Measurements from ENCODE around the gene ELAC2.

ELAC2 gene

GRCh38 chr17:13010959-13011358 lies 6.9 kb downstream of the ELAC2 start:
- Histone ChIP-seq H3K9me3 (ENCODE audit: control insufficient read depth, insufficient read depth, low read length) (no peaks in the 10 kb centered on the region), H3K9ac (ENCODE audit: low read depth, low read length) (no peak overlapping the region), H3K4me3 (ENCODE audit: low read depth, low read length) (no peak overlapping the region), H3K36me3 (ENCODE audit: control insufficient read depth, insufficient read depth, low read length) (peaks cover 54% of the 10 kb centered on the region), H3K4me1 (ENCODE audit: control insufficient read depth, insufficient read depth, low read length) (no peaks in the 10 kb centered on the region), H3K27me3 (ENCODE audit: control insufficient read depth, insufficient read depth, low read length) (no peaks in the 10 kb centered on the region)

GRCh38 chr17:13008461-13008860 lies 9.4 kb downstream of the ELAC2 start:
- peaks cover 54% of the 10 kb centered on the region for H3K36me3 ChIP-seq (ENCODE audit: control insufficient read depth, insufficient read depth, low read length)
- no peaks in the 10 kb centered on the region for H3K9me3 ChIP-seq (ENCODE audit: control insufficient read depth, insufficient read depth, low read length)
- no peak overlapping the region for H3K4me3 ChIP-seq (ENCODE audit: low read depth, low read length)
- H3K9ac ChIP-seq (ENCODE audit: low read depth, low read length): no peak overlapping the region
- H3K27me3 ChIP-seq (ENCODE audit: control insufficient read depth, insufficient read depth, low read length): no peaks in the 10 kb centered on the region
- H3K4me1 ChIP-seq (ENCODE audit: control insufficient read depth, insufficient read depth, low read length): no peaks in the 10 kb centered on the region

- no peaks in the 10 kb centered on the region for H3K27me3 ChIP-seq (ENCODE audit: control insufficient read depth, insufficient read depth, low read length)
- H3K4me3 ChIP-seq (ENCODE audit: low read depth, low read length): no peak overlapping the region
- no peaks in the 10 kb centered on the region for H3K9me3 ChIP-seq (ENCODE audit: control insufficient read depth, insufficient read depth, low read length)
- peaks cover 53% of the 10 kb centered on the region for H3K36me3 ChIP-seq (ENCODE audit: control insufficient read depth, insufficient read depth, low read length)
- H3K9ac ChIP-seq (ENCODE audit: low read depth, low read length): no peak overlapping the region
- no peaks in the 10 kb centered on the region for H3K4me1 ChIP-seq (ENCODE audit: control insufficient read depth, insufficient read depth, low read length)
These were observed 12.3 kb downstream of the ELAC2 start for GRCh38 chr17:13005530-13005929.

- peaks cover 54% of the 10 kb centered on the region for H3K36me3 ChIP-seq (ENCODE audit: control insufficient read depth, insufficient read depth, low read length)
- no peaks in the 10 kb centered on the region for H3K4me1 ChIP-seq (ENCODE audit: control insufficient read depth, insufficient read depth, low read length)
- no peaks in the 10 kb centered on the region for H3K27me3 ChIP-seq (ENCODE audit: control insufficient read depth, insufficient read depth, low read length)
- no peak overlapping the region for H3K9ac ChIP-seq (ENCODE audit: low read depth, low read length)
- no peaks in the 10 kb centered on the region for H3K9me3 ChIP-seq (ENCODE audit: control insufficient read depth, insufficient read depth, low read length)
- H3K4me3 ChIP-seq (ENCODE audit: low read depth, low read length): no peak overlapping the region
These were observed 13.5 kb downstream of the ELAC2 start for GRCh38 chr17:13004336-13004735.

GRCh38 chr17:13003927-13004326 lies 13.9 kb downstream of the ELAC2 start:
- Histone ChIP-seq H3K36me3 (ENCODE audit: control insufficient read depth, insufficient read depth, low read length) (peaks cover 58% of the 10 kb centered on the region), H3K27me3 (ENCODE audit: control insufficient read depth, insufficient read depth, low read length) (no peaks in the 10 kb centered on the region), H3K4me1 (ENCODE audit: control insufficient read depth, insufficient read depth, low read length) (no peaks in the 10 kb centered on the region), H3K9ac (ENCODE audit: low read depth, low read length) (no peak overlapping the region), H3K9me3 (ENCODE audit: control insufficient read depth, insufficient read depth, low read length) (no peaks in the 10 kb centered on the region), H3K4me3 (ENCODE audit: low read depth, low read length) (no peak overlapping the region)

- no peaks in the 10 kb centered on the region for H3K27me3 ChIP-seq (ENCODE audit: control insufficient read depth, insufficient read depth, low read length)
- no peaks in the 10 kb centered on the region for H3K9me3 ChIP-seq (ENCODE audit: control insufficient read depth, insufficient read depth, low read length)
- no peak overlapping the region for H3K4me3 ChIP-seq (ENCODE audit: low read depth, low read length)
- H3K36me3 ChIP-seq (ENCODE audit: control insufficient read depth, insufficient read depth, low read length): peaks cover 59% of the 10 kb centered on the region
- H3K4me1 ChIP-seq (ENCODE audit: control insufficient read depth, insufficient read depth, low read length): no peaks in the 10 kb centered on the region
- H3K9ac ChIP-seq (ENCODE audit: low read depth, low read length): no peak overlapping the region
These were observed 14.4 kb downstream of the ELAC2 start for GRCh38 chr17:13003454-13003851.

- no peaks in the 10 kb centered on the region for H3K9me3 ChIP-seq (ENCODE audit: control insufficient read depth, insufficient read depth, low read length)
- H3K27me3 ChIP-seq (ENCODE audit: control insufficient read depth, insufficient read depth, low read length): no peaks in the 10 kb centered on the region
- no peak overlapping the region for H3K4me3 ChIP-seq (ENCODE audit: low read depth, low read length)
- no peaks in the 10 kb centered on the region for H3K4me1 ChIP-seq (ENCODE audit: control insufficient read depth, insufficient read depth, low read length)
- peaks cover 59% of the 10 kb centered on the region for H3K36me3 ChIP-seq (ENCODE audit: control insufficient read depth, insufficient read depth, low read length)
- H3K9ac ChIP-seq (ENCODE audit: low read depth, low read length): no peak overlapping the region
These were observed 14.9 kb downstream of the ELAC2 start for GRCh38 chr17:13002761-13003453.

GRCh38 chr17:13001991-13002615 lies 15.7 kb downstream of the ELAC2 start:
- H3K36me3 ChIP-seq (ENCODE audit: control insufficient read depth, insufficient read depth, low read length): peaks cover 61% of the 10 kb centered on the region

GRCh38 chr17:13000561-13000960 lies 17.3 kb downstream of the ELAC2 start:
- Histone ChIP-seq H3K4me1 (ENCODE audit: control insufficient read depth, insufficient read depth, low read length) (no peaks in the 10 kb centered on the region), H3K9ac (ENCODE audit: low read depth, low read length) (no peak overlapping the region), H3K9me3 (ENCODE audit: control insufficient read depth, insufficient read depth, low read length) (no peaks in the 10 kb centered on the region), H3K4me3 (ENCODE audit: low read depth, low read length) (no peak overlapping the region), H3K36me3 (ENCODE audit: control insufficient read depth, insufficient read depth, low read length) (peaks cover 67% of the 10 kb centered on the region), H3K27me3 (ENCODE audit: control insufficient read depth, insufficient read depth, low read length) (no peaks in the 10 kb centered on the region)

More at GRCh38 chr17:13001991-13002615, 15.7 kb downstream of the ELAC2 start:
- H3K9ac ChIP-seq (ENCODE audit: low read depth, low read length): no peak overlapping the region
- H3K27me3 ChIP-seq (ENCODE audit: control insufficient read depth, insufficient read depth, low read length): no peaks in the 10 kb centered on the region
- no peaks in the 10 kb centered on the region for H3K9me3 ChIP-seq (ENCODE audit: control insufficient read depth, insufficient read depth, low read length)
- H3K4me1 ChIP-seq (ENCODE audit: control insufficient read depth, insufficient read depth, low read length): no peaks in the 10 kb centered on the region
- no peak overlapping the region for H3K4me3 ChIP-seq (ENCODE audit: low read depth, low read length)

- Histone ChIP-seq H3K9me3 (ENCODE audit: control insufficient read depth, insufficient read depth, low read length) (no peaks in the 10 kb centered on the region), H3K9ac (ENCODE audit: low read depth, low read length) (no peak overlapping the region), H3K36me3 (ENCODE audit: control insufficient read depth, insufficient read depth, low read length) (peaks cover 71% of the 10 kb centered on the region), H3K4me1 (ENCODE audit: control insufficient read depth, insufficient read depth, low read length) (no peaks in the 10 kb centered on the region), H3K27me3 (ENCODE audit: control insufficient read depth, insufficient read depth, low read length) (no peaks in the 10 kb centered on the region), H3K4me3 (ENCODE audit: low read depth, low read length) (no peak overlapping the region)
These were observed 19.0 kb downstream of the ELAC2 start for GRCh38 chr17:12998874-12999273.

GRCh38 chr17:12998461-12998860 lies 19.4 kb downstream of the ELAC2 start:
- Histone ChIP-seq H3K36me3 (ENCODE audit: control insufficient read depth, insufficient read depth, low read length) (peaks cover 71% of the 10 kb centered on the region), H3K9ac (ENCODE audit: low read depth, low read length) (no peak overlapping the region), H3K4me3 (ENCODE audit: low read depth, low read length) (no peak overlapping the region), H3K9me3 (ENCODE audit: control insufficient read depth, insufficient read depth, low read length) (no peaks in the 10 kb centered on the region), H3K4me1 (ENCODE audit: control insufficient read depth, insufficient read depth, low read length) (no peaks in the 10 kb centered on the region), H3K27me3 (ENCODE audit: control insufficient read depth, insufficient read depth, low read length) (no peaks in the 10 kb centered on the region)

- H3K4me1 ChIP-seq (ENCODE audit: control insufficient read depth, insufficient read depth, low read length): no peaks in the 10 kb centered on the region
- H3K36me3 ChIP-seq (ENCODE audit: control insufficient read depth, insufficient read depth, low read length): peaks cover 71% of the 10 kb centered on the region
- H3K9me3 ChIP-seq (ENCODE audit: control insufficient read depth, insufficient read depth, low read length): no peaks in the 10 kb centered on the region
- H3K9ac ChIP-seq (ENCODE audit: low read depth, low read length): no peak overlapping the region
- no peak overlapping the region for H3K4me3 ChIP-seq (ENCODE audit: low read depth, low read length)
- H3K27me3 ChIP-seq (ENCODE audit: control insufficient read depth, insufficient read depth, low read length): no peaks in the 10 kb centered on the region
These were observed 20.9 kb downstream of the ELAC2 start for GRCh38 chr17:12996941-12997340.

Data from iPS-15b (cell line).